Subcutaneous adipose tissue (tissue), 4 donors: ENCODE results near the gene ZNF593. TPM values are rescaled to one million over a fixed set of nuclear protein-coding genes. Genes with fewer than 3 reads are reported as not detected.

ENCODE experiments used
- total RNA-seq, 4 donors: library from RNA; depleted of rRNA; stranded (reverse); fragments of >200 nt; gene quantifications; one replicate each; pipeline ENCODE4 v1.1.0, GENCODE V29; 2016
- TF ChIP-seq, protein P1 (sequence below): fragments of 450-650 bp; IDR thresholded peaks from one replicate; pipeline ENCODE4 v1.5.1; 2016; ENCODE audit warnings: low read depth, mild to moderate bottlenecking, control low read depth, antibody characterized with exemption, moderate library complexity

ZNF593 gene
- 10 to 100 TPM; 17.7 to 32.0 (median 26.9) TPM for total RNA-seq

DNA sequence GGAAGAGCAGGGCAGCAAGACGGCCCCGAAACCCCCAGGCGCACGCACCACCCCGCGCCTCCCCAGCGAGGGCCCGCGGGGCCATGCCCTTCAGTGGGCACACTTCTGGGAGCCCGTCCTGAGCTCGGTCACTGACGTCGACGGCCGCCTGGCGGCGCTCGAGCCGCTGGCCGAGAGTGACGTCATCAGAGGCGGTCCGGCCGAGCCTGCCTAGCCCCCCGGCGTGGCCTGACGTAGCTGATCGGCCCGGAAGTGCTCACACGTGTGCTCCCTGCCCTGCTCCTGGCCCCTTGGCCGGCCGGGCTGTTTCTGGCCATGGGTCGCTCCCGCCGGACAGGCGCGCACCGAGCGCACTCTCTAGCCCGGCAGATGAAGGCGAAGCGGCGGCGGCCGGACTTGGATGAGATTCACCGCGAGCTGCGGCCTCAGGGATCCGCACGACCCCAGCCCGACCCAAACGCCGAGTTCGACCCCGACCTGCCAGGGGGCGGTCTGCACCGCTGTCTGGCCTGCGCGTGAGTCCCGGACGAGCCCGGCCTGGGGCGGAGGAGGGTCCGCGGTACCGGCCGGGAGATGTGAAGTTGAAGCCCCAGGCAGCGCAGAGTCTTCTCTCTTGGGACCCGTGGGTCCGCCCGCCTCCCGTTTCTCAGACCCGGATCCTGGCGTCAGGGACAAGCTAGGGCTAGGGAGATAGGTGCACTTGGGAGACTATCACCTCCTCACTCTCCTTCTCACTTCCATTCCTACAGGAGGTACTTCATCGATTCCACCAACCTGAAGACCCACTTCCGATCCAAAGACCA, at the start of gene ZNF593:
ZNF593 (plus strand) TSS at position 240 of the 803 bp plus-strand sequence; CDS start at position 316, 76 bp downstream.
- TF ChIP-seq, protein P1, sequence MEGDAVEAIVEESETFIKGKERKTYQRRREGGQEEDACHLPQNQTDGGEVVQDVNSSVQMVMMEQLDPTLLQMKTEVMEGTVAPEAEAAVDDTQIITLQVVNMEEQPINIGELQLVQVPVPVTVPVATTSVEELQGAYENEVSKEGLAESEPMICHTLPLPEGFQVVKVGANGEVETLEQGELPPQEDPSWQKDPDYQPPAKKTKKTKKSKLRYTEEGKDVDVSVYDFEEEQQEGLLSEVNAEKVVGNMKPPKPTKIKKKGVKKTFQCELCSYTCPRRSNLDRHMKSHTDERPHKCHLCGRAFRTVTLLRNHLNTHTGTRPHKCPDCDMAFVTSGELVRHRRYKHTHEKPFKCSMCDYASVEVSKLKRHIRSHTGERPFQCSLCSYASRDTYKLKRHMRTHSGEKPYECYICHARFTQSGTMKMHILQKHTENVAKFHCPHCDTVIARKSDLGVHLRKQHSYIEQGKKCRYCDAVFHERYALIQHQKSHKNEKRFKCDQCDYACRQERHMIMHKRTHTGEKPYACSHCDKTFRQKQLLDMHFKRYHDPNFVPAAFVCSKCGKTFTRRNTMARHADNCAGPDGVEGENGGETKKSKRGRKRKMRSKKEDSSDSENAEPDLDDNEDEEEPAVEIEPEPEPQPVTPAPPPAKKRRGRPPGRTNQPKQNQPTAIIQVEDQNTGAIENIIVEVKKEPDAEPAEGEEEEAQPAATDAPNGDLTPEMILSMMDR: no peak

DNA sequence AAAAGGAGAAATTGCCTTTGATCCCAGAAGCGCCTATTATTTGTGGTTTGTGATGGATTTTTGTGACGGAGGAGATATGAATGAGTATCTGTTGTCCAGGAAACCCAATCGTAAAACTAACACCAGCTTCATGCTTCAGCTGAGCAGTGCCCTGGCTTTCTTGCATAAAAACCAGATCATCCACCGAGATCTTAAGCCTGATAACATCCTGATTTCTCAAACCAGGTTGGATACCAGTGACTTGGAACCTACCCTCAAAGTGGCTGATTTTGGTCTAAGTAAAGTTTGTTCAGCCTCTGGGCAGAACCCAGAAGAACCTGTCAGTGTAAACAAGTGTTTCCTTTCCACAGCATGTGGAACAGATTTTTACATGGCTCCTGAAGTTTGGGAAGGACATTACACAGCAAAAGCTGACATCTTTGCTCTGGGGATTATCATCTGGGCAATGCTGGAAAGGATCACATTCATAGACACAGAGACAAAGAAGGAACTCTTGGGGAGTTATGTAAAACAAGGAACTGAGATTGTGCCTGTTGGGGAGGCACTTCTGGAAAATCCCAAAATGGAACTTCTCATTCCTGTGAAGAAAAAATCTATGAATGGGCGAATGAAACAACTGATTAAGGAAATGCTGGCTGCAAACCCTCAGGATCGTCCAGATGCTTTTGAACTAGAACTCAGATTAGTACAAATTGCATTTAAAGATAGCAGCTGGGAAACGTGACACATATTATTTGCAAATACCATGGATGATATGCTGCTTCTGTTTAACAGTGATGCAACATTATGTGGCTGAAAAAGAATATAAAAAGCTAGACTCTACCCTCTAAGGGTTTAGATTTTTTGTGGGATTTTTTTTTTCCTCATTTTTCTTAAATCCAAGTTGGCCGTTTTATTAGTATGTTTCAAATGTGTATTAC, 47.6 kb upstream of the ZNF593 start:
- TF ChIP-seq, protein P1: no peak

DNA sequence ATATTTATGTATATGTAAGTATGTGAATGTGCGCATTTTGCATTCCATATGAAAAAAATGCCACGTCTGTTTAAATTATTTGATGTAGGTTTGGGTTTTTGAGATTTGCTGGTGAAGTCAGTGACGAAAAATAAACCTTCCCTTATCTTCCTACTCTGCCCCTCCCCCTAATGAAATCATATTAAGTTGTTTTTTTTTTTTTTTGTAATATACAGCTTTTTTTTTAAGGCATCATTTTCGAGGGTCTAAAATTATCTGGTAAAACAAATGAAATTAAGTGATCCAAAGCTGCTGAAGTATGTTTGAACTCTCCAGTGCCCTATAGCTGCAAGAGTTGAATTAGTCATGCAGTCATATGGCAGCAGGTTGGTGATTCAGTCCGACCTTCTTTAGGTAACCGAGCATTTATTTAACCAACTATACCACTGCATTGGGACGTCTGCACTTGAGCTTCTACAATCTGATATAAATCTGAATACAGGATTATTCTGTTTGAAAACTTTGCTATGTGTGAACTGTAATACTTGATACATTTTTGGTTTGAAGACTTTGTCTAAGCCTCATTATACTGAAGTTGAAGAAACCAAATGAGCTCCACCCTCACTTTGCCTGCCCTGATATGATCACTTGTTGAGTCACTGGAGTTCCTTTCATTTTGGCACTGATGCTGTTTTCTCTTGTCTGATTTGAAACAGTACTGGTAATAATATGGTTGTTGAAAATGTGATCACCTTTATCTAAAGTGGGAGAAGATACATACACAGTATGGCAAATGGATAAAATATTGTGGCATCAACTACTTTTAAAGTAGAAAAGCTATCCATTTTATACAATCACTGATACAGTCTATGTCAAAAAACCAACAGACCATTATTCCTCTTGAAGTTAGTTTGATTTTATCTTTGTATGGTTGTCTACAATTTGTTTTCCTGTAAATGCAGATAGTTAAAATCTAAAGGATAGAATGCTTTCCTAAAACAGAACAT, 46.4 kb upstream of the ZNF593 start:
- TF ChIP-seq, protein P1: no peak

DNA sequence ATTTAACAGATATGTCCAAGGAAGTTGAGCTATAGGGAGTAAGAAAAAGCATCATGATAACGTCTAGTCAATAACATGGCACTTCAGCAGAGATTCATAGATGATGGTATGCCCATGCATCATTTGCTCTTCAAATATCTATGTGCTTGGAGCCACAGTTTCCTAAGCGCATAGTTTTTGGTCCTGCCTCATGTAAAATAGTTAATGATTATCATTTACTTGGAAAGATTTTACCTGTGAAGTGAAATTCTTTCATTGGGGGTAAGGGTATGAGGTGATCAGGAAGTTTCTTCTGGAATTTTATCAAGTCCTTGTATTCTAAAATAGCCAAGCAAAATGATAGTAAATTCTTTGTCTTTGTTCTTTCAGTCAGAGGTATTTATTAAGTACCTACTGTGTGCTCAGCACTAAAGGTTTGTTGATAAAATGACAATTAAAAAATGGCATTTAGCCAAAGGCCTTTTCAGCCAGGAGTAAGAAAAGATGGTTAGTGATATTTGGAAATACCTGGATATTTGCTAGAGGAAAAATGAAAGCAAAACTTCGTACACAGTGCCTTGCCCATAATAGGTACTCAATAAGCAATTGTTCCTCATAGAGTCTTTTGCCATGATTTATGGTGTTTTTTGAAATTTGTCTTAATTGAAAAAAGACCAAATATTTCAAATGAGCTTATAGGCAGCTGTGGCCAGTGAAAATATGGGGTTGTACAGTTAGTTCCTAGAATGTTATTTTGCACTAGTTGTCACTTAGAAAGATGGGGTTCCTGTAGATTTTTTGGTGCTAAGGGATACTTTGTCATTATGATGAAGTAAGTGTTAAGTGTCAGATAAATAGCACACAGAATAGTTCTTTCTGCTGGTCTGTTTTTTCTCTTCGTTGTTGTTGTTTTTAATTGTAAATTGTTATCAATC, 45.0 kb upstream of the ZNF593 start:
- TF ChIP-seq, protein P1: no peak

DNA sequence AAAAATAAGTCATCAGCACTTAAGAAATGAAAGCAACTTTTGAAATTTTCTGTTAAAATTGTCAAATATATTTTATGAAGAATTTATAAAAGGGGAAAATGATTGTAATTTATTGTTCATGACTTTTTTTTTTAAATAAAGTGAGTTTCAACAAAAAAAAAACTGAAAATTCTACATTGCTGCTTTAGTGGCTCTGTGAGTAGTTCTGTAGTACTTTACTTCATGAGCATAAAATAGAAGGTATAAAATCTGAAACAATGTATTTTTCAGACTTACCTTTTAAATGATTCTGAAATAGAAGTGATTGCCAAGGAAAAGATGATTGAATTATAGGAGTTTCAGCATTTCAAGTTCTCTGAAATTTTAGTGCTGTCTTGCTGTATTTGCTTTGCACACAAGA, 44.3 kb upstream of the ZNF593 start:
- TF ChIP-seq, protein P1: no peak

DNA sequence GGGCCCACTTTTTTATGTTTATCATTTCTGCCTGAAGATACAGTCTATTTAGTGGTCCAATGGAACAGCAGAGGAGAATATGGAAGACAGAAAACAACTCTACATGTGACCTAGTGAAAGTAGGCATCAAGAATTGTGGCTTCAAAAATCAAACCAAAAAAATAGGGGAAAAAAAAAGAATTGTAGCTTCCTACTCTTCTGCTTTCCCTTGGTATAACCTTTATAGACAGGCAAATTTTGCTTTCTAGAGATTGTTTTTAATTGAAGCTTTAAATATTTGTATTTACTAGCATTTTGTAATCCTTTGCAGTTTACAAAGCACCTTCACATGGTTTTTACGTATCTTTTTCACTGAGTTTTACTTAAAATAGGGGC, 43.8 kb upstream of the ZNF593 start:
- TF ChIP-seq, protein P1: no peak
